Activated CD4-positive, alpha-beta T cell treated with anti-CD3 and anti-CD28 coated beads, Interleukin-2, amount 50 U/mL, for 1 hour (primary cell): ENCODE data around the gene HINFP.
A peak's percentile ranks its signal among the peaks of the same experiment; 100 is the strongest.
"Not testable (repeated sequence)": the region's sequence is repeated elsewhere in the genome, so short reads cannot be mapped to it uniquely, and the experiment has no call there.

ENCODE experiments used
- DNase-seq: peaks from one replicate; pipeline ENCODE4 v3.0.0-alpha.2; 2020

HINFP gene

GRCh38 chr11:119158467-119158866 is 37.1 kb downstream of the HINFP start:
- DNase-seq, result no peak

GRCh38 chr11:119160151-119160550 is 38.8 kb downstream of the HINFP start:
- DNase-seq, result no peak

GRCh38 chr11:119161871-119162270 is 40.5 kb downstream of the HINFP start:
- DNase-seq, result no peak

- DNase-seq, result no peak
Observed at GRCh38 chr11:119166368-119167076, 45.1 kb downstream of the HINFP start.

- not testable (repeated sequence) for DNase-seq
Observed at GRCh38 chr11:119167077-119167458, 45.7 kb downstream of the HINFP start.

- DNase-seq, result no peak
Observed at GRCh38 chr11:119167933-119168332, 46.6 kb downstream of the HINFP start.

GRCh38 chr11:119168471-119169281 is 47.3 kb downstream of the HINFP start, which contains the start of gene NLRX1:
TSS of gene NLRX1 (plus strand) at chr11:119168725. CDS start at chr11:119171404, 2,679 bp downstream.
- peak; percentile 80 for DNase-seq

GRCh38 chr11:119169282-119169719 is 47.9 kb downstream of the HINFP start:
- DNase-seq, result peak; percentile 16

- no peak for DNase-seq
Observed at GRCh38 chr11:119172513-119172912, 51.1 kb downstream of the HINFP start.

- DNase-seq, result no peak
Observed at GRCh38 chr11:119173453-119173852, 52.1 kb downstream of the HINFP start.

GRCh38 chr11:119175493-119176077 is 54.2 kb downstream of the HINFP start:
- no peak for DNase-seq

- DNase-seq, result no peak
Observed at GRCh38 chr11:119178166-119178680, 56.8 kb downstream of the HINFP start.

GRCh38 chr11:119179342-119179741 is 58.0 kb downstream of the HINFP start:
- DNase-seq, result no peak

- no peak for DNase-seq
Observed at GRCh38 chr11:119179983-119180382, 58.6 kb downstream of the HINFP start.

GRCh38 chr11:119180729-119181676 is 59.6 kb downstream of the HINFP start:
- DNase-seq, result no peak

- no peak for DNase-seq
Observed at GRCh38 chr11:119181677-119182412, 60.5 kb downstream of the HINFP start.

- not testable (repeated sequence) for DNase-seq
Observed at GRCh38 chr11:119184399-119184798, 63.0 kb downstream of the HINFP start.
